ENCODE measurements around the gene WDR33. TPM values are rescaled to one million over a fixed set of nuclear protein-coding genes. Genes with fewer than 3 reads are reported as not detected.

The WDR33 gene
- total and polyA plus RNA-seq, 9 donors, result 16.3 to 56.2 (median 46.7) TPM

DNA sequence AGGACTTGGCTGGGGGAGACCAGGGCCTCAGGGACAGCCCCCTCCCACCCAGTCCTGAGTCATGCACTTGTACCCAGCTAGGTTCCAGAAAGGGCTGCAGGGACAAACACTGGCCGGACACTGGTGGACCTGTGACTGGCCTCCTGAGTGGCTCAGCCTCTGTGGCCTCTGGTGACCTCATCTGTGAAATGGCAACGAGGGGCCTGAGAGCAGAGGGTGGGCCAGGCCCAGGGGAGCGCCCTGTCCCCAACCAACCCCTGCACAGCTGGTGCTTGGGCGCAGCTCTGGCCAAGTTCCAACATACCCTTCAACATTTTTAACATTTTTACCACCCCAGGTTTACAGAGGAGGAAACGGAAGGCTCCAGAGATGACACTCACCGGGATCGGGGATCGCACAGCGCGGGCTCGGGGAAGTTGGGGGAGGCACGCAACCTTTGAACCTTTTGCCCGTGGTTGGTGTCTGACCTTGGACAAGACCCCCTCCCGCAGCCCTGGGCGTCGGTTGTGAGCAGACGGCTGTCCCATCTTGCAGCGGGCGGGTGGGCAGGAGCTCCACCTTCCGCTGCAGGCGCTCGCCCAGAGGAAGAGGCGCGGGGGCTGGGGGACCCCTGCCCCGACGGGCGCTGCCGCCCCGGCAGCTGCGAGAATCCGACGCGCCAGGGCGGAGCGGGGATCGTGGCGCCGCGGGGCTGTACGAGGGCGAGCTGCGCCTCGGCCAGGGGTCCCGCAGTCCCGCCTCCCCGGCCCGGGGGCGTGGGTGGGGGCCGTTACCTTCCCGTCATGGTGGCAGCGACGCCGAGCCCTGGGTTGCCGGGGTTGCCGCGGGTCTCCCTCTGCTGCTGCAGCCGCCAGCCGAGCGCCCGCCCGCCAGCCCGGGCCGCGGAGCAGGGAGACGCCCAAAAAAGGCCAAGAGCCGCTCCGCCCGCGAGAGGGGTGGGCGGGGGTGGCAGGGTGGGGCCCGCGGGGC, 136.4 kb downstream of the WDR33 start:
- Histone ChIP-seq H3K27me3 (no peaks in the 10 kb centered on the region), H3K9me3 (no peaks in the 10 kb centered on the region), H3K36me3 (no peaks in the 10 kb centered on the region), H3K27ac (peak overlapping the region; percentile 4 to 5), H3K4me3 (peak overlapping the region; percentile 56), H3K4me1 (ENCODE audit: insufficient read depth) (peaks cover 1% of the 10 kb centered on the region)
- no peak for TF ChIP-seq EP300 (IDR thresholded peaks at IDR 0.05)
- no peak for TF ChIP-seq POLR2A (IDR thresholded peaks at IDR 0.05)
- TF ChIP-seq, protein P1, sequence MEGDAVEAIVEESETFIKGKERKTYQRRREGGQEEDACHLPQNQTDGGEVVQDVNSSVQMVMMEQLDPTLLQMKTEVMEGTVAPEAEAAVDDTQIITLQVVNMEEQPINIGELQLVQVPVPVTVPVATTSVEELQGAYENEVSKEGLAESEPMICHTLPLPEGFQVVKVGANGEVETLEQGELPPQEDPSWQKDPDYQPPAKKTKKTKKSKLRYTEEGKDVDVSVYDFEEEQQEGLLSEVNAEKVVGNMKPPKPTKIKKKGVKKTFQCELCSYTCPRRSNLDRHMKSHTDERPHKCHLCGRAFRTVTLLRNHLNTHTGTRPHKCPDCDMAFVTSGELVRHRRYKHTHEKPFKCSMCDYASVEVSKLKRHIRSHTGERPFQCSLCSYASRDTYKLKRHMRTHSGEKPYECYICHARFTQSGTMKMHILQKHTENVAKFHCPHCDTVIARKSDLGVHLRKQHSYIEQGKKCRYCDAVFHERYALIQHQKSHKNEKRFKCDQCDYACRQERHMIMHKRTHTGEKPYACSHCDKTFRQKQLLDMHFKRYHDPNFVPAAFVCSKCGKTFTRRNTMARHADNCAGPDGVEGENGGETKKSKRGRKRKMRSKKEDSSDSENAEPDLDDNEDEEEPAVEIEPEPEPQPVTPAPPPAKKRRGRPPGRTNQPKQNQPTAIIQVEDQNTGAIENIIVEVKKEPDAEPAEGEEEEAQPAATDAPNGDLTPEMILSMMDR (IDR thresholded peaks at IDR 0.05), result no peak
- peak in 1 of 5 donors; percentile 51 for DNase-seq
- intact Hi-C loops (cut with DNase I), result no loop called here
- WGBS, 3 donors, result 4 to 6% (median 5%) methylated on average over 40 to 72 of the region's 72 CpGs

DNA sequence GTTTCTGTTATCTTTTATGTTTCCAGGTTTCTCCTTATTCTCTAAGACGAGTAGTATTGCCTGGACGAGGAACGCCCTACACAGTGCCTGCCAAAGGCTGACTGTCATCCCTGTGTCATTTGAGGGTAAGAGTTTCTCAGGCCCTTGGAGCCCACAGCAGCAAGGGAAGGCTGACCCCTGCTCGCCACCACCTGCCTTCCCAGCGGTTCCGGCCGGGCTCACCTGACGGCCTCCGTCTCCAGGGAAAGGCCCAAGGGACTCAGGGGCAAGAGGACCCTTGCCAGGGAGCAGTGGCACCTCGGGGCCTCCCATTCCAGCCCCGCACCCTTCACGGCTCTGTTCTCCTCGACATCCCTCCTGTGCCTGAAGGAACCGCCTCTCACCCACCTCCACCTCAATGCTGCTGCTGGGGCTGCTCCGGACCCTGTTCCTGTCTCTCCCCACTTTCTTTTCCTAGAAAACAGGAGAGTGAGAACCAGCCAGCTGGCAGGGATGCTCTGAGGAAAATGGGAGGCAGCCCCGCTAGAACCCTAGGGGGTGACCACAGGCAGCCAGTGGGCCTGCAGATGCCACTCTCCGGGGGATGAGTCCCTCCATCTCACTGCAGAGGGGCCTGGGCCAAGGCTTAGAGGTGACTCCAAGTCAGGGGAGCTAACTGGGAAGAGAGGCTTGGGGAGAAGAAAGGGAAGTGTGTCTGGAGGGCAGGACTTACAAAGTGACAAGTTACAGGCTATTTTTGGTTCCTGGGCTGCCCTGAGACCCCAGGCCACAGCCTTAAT, 137.5 kb downstream of the WDR33 start:
- Histone ChIP-seq H3K27me3 (no peaks in the 10 kb centered on the region), H3K9me3 (no peaks in the 10 kb centered on the region), H3K36me3 (no peaks in the 10 kb centered on the region), H3K4me1 (ENCODE audit: insufficient read depth) (peaks cover 1% of the 10 kb centered on the region), H3K4me3 (peak overlapping the region; percentile 56), H3K27ac (no peak overlapping the region)
- no peak for TF ChIP-seq EP300 (IDR thresholded peaks at IDR 0.05)
- TF ChIP-seq, protein P1 (IDR thresholded peaks at IDR 0.05), result no peak
- TF ChIP-seq POLR2A (IDR thresholded peaks at IDR 0.05), result no peak
- no peak for DNase-seq
- intact Hi-C loops (cut with DNase I), result no loop called here
- WGBS, 3 donors, result 70 to 82% (median 73%) methylated on average over 17 of the region's 17 CpGs

DNA sequence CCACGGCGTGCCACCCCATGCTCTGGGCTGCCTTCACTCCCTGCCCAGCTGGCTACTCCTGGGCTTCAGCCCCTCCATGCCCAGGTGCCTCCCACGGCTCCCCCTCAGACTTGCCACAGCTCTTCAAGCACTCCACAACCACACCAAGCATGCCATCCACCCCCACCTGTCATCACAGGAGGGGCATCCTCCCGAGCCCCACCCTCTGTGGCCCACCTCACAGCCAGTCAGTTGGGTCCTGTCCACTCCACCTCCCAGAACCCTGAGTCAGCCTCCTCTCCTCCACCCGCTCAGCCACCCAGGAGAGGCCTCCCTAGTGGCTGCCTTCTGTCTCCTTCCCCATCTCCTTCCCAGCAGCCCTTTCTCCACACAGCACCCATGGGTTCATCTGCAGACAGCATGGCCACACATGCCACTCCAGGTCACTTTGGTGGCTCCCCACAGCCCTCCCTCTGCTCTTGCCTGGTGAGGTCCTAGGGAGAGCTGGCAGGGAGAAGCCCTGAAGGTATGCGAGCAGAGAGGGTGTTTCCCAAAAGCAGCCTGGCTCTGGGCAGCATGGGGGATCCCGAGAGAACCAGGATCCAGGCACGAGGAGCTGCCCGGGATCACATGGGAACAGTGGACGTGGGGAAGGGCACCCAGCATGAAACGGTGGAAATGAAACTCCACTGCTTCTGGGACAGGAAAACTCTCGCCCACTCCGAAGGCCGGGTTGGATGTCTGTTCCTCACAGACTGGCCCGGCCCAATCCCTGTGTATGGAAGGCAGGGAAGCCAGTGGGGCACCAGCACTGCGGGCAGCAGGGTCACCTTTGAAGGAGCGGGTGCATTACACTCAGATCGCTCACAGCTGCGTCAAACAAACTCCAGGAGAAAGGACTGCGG, 138.4 kb downstream of the WDR33 start:
- Histone ChIP-seq H3K27me3 (no peaks in the 10 kb centered on the region), H3K4me3 (peak overlapping the region; percentile 56), H3K9me3 (no peaks in the 10 kb centered on the region), H3K27ac (no peak overlapping the region), H3K4me1 (ENCODE audit: insufficient read depth) (peaks cover 1% of the 10 kb centered on the region), H3K36me3 (no peaks in the 10 kb centered on the region)
- WGBS, 3 donors, result 66 to 76% (median 71%) methylated on average over 20 of the region's 20 CpGs
- TF ChIP-seq, protein P1 (IDR thresholded peaks at IDR 0.05), result no peak
- no peak for TF ChIP-seq POLR2A (IDR thresholded peaks at IDR 0.05)
- TF ChIP-seq EP300 (IDR thresholded peaks at IDR 0.05), result no peak
- DNase-seq, result no peak
- intact Hi-C loops (cut with DNase I), result no loop called here
